Muscle of leg (tissue), 11 donors: Measurements from ENCODE around the gene ARHGAP26. TPM values are rescaled to one million over a fixed set of nuclear protein-coding genes. Genes with fewer than 3 reads are reported as not detected.

ENCODE experiments used
- DNase-seq: peaks from one replicate; pipeline ENCODE4 v3.0.0; 2013
- H3K27ac ChIP-seq: one replicate; pipeline ENCODE4 v1.5.1; 2013; ENCODE audit warnings: mild to moderate bottlenecking, low read length, control low read depth
- H3K27me3 ChIP-seq: one replicate; pipeline ENCODE4 v1.6.1; 2013; ENCODE audit warnings: low read length; ENCODE audit not compliant: control insufficient read depth, insufficient read depth
- H3K36me3 ChIP-seq: one replicate; pipeline ENCODE4 v1.6.1; 2013; ENCODE audit warnings: low read length; ENCODE audit not compliant: control insufficient read depth, insufficient read depth
- H3K4me1 ChIP-seq: one replicate; pipeline ENCODE4 v1.6.1; 2013; ENCODE audit warnings: low read length; ENCODE audit not compliant: control insufficient read depth, insufficient read depth
- H3K4me3 ChIP-seq: one replicate; pipeline ENCODE4 v1.5.1; 2013; ENCODE audit warnings: low read length, control low read depth
- H3K9me3 ChIP-seq: replicated peaks from 2 replicates; pipeline ENCODE4 v1.6.1; 2013; ENCODE audit warnings: low read depth, low read length; ENCODE audit not compliant: control insufficient read depth
- WGBS: methylation state at CpG from one replicate; pipeline ENCODE4 v1.1.5; 2013; ENCODE audit warnings: missing lambda C conversion rate; ENCODE audit not compliant: insufficient coverage; 5-methylcytosine and 5-hydroxymethylcytosine counted together
- polyA plus RNA-seq, 8 donors: library from polyadenylated mRNA; unstranded; fragments of 120-200 nt; gene quantifications; one replicate each; pipeline versions ENCODE4 v1.2.1 to v1.2.3, GENCODE V29; 2013; ENCODE audit warnings: inconsistent platforms in 1 of 8, low replicate concordance in 1 of 8; ENCODE audit not compliant: insufficient read length in 8 of 8, insufficient read depth in 1 of 8
- total RNA-seq: library from RNA; stranded (reverse); fragments of 120-200 nt; gene quantifications from one replicate; pipeline ENCODE4 v1.2.4, GENCODE V29; 2013

Gene ARHGAP26
- total and polyA plus RNA-seq, 9 donors: 10.4 to 17.1 (median 13.2) TPM

DNA sequence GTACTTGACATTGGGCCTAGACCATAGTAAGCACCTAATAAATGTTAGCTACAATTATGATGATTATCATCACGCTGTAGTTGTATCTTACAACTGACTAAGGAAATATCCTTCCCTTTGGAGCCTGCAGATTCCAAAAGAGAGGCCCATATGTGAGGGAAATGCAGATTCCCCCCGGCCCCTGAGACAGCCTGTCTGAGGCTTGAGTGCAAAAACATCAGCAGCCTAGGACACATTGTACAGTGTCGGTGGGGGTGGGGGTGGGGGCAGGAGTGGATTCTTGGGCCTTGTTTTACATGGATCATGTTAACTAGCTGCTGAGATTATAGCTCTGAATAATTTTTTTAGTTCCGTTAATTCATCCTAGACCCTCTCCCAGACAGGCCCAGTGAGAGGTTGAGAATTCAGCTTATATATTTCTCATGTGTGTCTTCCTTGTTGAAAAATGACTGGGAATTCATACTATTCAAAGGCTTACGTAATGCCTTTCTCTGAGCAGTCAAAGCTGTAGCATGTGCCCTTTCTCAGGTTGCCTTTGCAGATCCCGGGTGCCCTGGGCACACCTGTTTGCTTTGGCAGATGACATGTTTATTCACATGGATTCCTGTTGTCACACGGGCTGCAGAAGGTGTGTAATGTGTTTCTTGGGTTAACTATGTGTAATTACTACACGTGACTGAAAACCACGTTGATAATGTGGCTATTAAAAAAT lies 370.5 kb downstream of the ARHGAP26 start:
- H3K4me1 ChIP-seq: peaks cover 15% of the 10 kb centered on the region
- 58% methylated on average over 5 of the region's 9 CpGs for WGBS
- no peaks in the 10 kb centered on the region for H3K27me3 ChIP-seq
- H3K36me3 ChIP-seq: peaks cover 3% of the 10 kb centered on the region
- H3K9me3 ChIP-seq: no peaks in the 10 kb centered on the region
- no peak for DNase-seq
- no peak overlapping the region for H3K27ac ChIP-seq
- H3K4me3 ChIP-seq: no peak overlapping the region

DNA sequence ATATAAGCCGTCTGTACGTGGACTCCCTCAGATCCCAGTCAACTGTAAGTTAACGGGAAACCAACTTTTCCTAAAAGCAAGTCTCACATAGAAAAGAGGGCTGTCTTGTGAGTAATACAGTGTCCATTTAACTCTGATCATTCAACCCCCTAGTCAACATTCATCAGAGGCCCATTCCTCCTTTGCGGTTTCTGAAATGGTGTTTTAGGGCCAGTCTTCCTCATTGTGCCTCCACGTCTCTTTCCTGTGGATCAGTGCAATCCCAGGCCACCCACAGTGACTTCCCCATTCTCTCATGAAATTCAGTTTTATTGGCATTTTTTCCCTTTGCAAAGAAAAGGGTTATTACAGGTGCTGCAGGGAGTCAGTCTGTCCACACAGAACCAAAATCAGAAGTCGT lies 371.5 kb downstream of the ARHGAP26 start:
- 100% methylated on average over 2 of the region's 6 CpGs for WGBS
- H3K4me1 ChIP-seq: peaks cover 7% of the 10 kb centered on the region
- no peak for DNase-seq

DNA sequence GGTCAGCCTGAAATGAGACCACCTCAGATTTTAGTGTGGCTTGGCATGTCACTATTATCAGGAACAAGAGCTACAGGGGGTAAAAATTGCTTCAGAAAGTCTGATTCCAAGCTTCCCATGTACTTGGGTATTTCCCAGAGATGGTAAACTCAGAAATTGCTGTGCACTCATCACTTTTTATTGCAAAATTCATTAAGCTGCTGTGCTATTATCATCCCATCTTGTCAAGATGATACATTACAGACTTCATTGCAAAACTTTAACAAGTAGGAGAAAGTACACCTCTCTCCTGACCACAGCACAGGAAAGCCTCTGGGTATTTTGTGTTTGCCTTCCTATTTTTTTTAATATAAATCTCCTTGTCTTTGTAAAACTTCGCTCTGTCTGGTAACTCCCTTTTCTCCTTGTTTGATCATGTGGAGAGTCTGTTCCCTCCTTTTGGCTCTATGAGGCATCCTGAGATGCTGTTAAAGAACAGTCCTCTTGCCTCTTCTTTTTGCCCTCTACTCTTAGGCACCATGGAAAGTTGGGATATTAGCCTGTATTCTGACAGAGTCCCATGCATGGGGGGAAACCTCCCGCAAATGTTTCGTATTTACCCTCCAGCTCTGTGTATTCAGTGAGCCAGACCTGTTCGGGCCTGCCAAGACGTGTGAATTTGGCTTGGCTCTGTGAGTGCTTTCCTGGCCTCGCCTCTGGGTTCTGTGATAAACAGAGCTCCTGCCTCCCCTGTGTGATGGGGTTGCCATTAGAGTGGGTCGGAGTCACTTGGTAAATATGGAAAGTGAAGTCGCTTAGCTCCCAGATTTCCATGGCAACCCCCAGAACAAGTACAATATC lies 372.6 kb downstream of the ARHGAP26 start:
- peaks cover 6% of the 10 kb centered on the region for H3K36me3 ChIP-seq
- H3K4me1 ChIP-seq: peaks cover 7% of the 10 kb centered on the region
- DNase-seq: peak; percentile 61
- H3K4me3 ChIP-seq: no peak overlapping the region
- 55% methylated on average over 4 of the region's 8 CpGs for WGBS
- no peaks in the 10 kb centered on the region for H3K9me3 ChIP-seq
- no peaks in the 10 kb centered on the region for H3K27me3 ChIP-seq
- no peak overlapping the region for H3K27ac ChIP-seq

More for the DNA sequence above, 371.5 kb downstream of the ARHGAP26 start:
- H3K27ac ChIP-seq: no peak overlapping the region
- H3K36me3 ChIP-seq: peaks cover 3% of the 10 kb centered on the region
- H3K27me3 ChIP-seq: no peaks in the 10 kb centered on the region
- H3K9me3 ChIP-seq: no peaks in the 10 kb centered on the region
- H3K4me3 ChIP-seq: no peak overlapping the region

DNA sequence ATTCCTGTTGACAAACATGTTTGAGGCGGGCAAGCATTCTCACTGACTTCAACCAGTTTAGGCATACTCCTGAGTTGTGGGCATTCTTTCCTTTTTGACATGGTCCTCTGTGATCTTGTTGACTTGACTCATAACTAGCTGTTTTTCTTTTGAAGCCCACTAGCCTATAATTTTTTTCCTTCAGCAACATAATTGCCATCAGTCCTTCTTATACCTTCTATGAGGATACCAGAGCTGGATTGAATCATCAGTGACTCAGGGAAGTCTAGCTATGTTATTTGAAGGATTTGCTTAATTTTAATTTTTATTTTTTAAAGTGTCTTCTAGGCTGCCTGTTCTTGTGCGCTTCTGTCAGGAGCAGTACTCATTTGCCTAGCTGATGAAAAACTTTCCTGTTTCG lies 373.8 kb downstream of the ARHGAP26 start:
- WGBS: no CpG with 5 or more reads among the region's 3 CpGs
- no peak overlapping the region for H3K4me3 ChIP-seq
- no peak for DNase-seq
- no peaks in the 10 kb centered on the region for H3K27me3 ChIP-seq
- H3K4me1 ChIP-seq: peaks cover 7% of the 10 kb centered on the region
- no peak overlapping the region for H3K27ac ChIP-seq
- H3K36me3 ChIP-seq: peaks cover 6% of the 10 kb centered on the region
- H3K9me3 ChIP-seq: no peaks in the 10 kb centered on the region

DNA sequence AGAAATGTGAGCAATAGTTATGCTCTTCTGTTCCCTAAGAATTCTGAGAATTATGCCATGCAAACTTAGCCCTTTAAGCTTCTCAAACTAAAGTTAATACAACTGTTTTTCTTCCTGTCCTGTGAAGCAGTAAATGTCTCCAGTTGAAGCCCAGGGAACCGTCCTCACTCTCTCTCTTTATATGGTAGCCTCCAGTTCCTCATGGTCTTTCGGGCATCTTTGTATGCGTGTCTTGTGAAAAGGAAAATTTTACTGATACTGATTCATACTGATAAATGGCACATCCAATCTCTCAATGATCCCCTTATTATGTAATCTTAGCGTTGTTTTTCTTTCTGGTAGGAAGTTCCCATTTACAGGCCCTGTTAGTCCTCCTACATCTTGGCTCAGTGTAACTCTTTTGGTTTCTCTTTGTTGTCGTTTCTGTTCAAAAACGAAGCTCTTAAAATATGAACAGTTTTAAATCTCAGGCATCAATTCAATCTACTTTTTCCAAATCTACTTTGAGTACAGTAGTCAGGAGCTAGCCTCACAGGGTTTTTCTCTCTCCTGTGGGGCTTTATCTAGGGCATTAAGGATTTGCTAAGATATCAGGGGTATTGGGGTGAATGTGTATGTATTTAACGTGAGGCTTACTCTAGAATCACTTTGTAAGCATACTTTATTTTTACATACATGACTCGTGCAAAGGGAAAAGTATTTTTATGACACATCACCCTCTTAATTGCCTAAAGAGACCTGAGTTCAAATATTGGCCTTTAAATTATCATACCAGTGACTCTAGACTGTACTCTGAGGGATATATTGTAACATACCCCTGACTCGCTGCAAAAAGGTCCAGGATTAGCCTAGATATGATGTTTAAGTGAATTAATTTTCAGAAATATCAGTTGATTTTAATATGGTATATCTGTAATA lies 375.3 kb downstream of the ARHGAP26 start:
- Histone ChIP-seq H3K4me3 (no peak overlapping the region), H3K4me1 (peaks cover 6% of the 10 kb centered on the region), H3K27me3 (no peaks in the 10 kb centered on the region), H3K9me3 (no peaks in the 10 kb centered on the region), H3K36me3 (peaks cover 10% of the 10 kb centered on the region), H3K27ac (no peak overlapping the region)
- WGBS: no CpG with 5 or more reads among the region's 9 CpGs
- no peak for DNase-seq

DNA sequence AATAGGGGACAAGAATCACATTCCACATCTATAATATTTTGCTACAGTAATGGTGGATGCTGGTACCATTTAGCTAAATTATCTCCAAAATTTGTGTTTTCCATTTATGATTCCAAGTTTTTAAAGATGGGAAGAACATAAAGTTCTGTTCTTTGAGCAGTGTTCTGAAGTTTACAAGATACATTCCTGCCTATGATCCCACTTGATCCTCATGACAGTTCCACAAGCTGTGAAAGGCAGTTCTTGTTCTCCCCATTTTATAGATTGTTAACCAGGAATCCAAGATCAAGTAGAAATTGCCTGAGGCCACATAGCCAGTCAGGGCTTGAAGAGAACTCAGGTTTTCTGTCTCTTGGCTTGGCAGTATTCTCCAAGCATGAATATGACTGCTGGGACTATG lies 376.0 kb downstream of the ARHGAP26 start:
- H3K4me3 ChIP-seq: no peak overlapping the region
- DNase-seq: no peak
- no peaks in the 10 kb centered on the region for H3K27me3 ChIP-seq
- H3K36me3 ChIP-seq: peaks cover 10% of the 10 kb centered on the region
- H3K27ac ChIP-seq: no peak overlapping the region
- H3K9me3 ChIP-seq: no peaks in the 10 kb centered on the region
- no peaks in the 10 kb centered on the region for H3K4me1 ChIP-seq

DNA sequence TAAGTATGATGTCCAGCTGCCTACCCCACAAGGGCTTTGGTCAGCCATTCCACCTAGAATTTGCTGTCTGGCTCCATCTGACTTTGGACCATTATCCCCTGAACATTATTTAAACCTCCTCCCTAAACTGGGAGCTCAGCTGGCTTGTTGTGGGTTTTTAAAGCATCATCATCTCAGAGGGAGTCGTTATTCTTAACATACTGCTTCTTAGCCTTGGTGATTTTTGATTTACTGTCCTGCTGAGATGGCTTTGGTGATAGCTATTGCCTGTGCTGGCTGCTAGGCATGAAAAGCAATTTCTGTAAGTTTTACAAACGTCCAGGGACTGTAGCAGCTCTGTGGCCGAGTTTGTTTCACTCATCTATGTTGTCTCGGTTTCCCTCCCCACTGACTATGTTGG lies 377.2 kb downstream of the ARHGAP26 start:
- Histone ChIP-seq H3K27me3 (no peaks in the 10 kb centered on the region), H3K9me3 (no peaks in the 10 kb centered on the region), H3K36me3 (peaks cover 10% of the 10 kb centered on the region), H3K4me1 (no peaks in the 10 kb centered on the region), H3K27ac (no peak overlapping the region), H3K4me3 (no peak overlapping the region)
- DNase-seq: peak; percentile 62
- 37% methylated on average over 3 of the region's 4 CpGs for WGBS

DNA sequence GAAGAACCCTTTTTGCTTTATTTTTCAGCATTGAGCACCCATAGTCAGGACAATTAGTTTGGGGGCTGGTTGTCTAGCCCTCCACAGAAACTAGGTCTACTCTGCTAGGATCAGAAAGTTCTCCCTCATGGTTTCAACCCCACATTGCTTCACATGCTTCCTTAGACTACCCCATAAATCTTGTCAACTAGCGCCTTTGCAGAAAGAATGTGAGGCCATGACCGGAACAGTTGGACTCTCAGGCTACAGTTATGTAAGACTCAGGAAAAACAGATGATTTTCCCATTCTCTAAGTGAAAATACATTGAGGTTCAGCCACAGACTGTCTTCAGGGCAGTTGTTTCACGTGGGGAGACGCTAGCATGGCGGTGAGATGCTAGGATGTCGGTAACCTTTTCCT lies 377.7 kb downstream of the ARHGAP26 start:
- 60% methylated on average over 1 of the region's 6 CpGs for WGBS
- H3K27ac ChIP-seq: peak overlapping the region; percentile 1
- no peaks in the 10 kb centered on the region for H3K4me1 ChIP-seq

DNA sequence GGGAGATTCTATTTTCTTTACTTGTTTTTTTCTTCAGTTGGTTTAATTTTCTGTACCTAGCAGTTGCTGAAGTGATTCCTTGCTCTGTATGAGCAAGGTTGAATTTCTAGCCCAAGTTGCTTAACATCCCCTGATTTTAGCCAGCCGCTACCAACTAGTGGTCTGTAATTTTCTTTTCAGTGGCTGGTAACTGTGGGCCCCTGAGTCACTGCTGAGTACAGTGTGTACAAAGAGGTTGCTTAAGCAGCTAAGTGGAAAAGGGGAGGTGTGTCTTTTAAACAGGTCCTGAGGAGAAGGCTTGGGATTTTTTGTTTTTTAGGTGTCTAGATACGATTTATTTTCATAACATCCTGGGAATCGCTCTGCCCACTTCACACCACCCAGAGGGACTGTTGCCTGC lies 378.6 kb downstream of the ARHGAP26 start:
- Histone ChIP-seq H3K27ac (no peak overlapping the region), H3K36me3 (peaks cover 13% of the 10 kb centered on the region), H3K27me3 (no peaks in the 10 kb centered on the region), H3K4me3 (no peak overlapping the region), H3K9me3 (no peaks in the 10 kb centered on the region), H3K4me1 (peaks cover 7% of the 10 kb centered on the region)
- no peak for DNase-seq
- WGBS: 100% methylated on average over 1 of the region's 3 CpGs

More for the DNA sequence above, 377.7 kb downstream of the ARHGAP26 start:
- H3K27me3 ChIP-seq: no peaks in the 10 kb centered on the region
- peak; percentile 66 for DNase-seq
- no peak overlapping the region for H3K4me3 ChIP-seq
- H3K9me3 ChIP-seq: no peaks in the 10 kb centered on the region
- peaks cover 13% of the 10 kb centered on the region for H3K36me3 ChIP-seq

DNA sequence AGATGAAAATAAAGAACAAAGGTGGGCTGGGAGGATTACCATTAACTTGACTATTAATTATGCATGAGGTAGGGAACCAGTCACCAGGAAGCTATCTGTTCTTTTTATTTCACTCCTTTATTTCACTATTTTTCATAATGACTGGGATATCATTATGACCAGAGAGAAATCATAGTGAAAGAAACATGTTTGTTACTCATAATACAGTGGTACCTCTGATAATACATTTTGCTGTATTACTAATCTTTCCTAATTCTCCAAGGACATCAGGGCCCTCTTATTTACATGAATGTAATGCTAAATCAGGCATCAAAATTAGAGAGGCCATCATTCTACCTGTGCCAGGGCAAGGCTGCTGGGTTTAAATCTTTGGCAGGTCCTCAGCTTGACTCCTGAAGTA lies 379.6 kb downstream of the ARHGAP26 start:
- no peak for DNase-seq
- Histone ChIP-seq H3K27ac (no peak overlapping the region), H3K4me1 (peaks cover 12% of the 10 kb centered on the region), H3K36me3 (peaks cover 13% of the 10 kb centered on the region), H3K4me3 (no peak overlapping the region), H3K9me3 (no peaks in the 10 kb centered on the region), H3K27me3 (no peaks in the 10 kb centered on the region)
